Measurements from ENCODE around the gene CEBPZ.

The CEBPZ gene

DNA sequence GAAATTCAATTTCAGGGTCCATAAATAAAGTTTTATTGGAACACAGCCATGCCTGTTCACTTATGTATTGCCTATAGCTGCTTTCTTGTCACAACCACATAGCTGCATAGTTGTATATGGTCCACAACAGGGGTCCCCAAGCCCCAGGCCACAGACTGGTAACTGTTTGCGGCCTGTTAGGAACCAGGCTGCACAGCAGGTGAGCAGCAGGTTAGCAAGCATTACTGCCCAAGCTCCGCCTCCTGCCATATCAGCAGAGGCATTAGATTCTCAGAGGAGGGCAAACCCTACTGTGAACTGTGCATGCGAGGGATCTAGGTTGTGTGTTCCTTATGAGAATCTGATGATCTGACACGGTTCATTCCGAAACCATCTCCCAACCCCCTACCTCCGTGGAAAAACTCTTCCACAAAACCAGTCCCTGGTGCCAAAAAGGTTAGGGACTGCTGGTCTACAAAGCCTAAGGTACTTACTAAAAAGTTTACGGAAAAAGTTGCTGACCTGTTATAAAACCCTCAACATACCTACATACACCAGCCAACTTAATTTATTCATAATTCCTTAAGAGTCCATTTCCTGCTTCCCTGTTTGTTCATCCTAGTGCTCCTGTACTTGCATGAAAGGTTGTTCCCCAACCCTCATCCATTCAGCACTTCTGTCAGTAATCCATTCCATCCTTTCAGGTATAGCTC is 40.1 kb upstream of the CEBPZ start:
- H4K20me1 ChIP-seq (ENCODE audit: insufficient read depth, low read length) = no peaks in the 10 kb centered on the region
- H3K9me3 ChIP-seq (ENCODE audit: insufficient read depth, low read length, severe bottlenecking) = no peaks in the 10 kb centered on the region
- H3K4me2 ChIP-seq (ENCODE audit: insufficient read depth, low read length) = no peak overlapping the region
- TF ChIP-seq, protein P1, sequence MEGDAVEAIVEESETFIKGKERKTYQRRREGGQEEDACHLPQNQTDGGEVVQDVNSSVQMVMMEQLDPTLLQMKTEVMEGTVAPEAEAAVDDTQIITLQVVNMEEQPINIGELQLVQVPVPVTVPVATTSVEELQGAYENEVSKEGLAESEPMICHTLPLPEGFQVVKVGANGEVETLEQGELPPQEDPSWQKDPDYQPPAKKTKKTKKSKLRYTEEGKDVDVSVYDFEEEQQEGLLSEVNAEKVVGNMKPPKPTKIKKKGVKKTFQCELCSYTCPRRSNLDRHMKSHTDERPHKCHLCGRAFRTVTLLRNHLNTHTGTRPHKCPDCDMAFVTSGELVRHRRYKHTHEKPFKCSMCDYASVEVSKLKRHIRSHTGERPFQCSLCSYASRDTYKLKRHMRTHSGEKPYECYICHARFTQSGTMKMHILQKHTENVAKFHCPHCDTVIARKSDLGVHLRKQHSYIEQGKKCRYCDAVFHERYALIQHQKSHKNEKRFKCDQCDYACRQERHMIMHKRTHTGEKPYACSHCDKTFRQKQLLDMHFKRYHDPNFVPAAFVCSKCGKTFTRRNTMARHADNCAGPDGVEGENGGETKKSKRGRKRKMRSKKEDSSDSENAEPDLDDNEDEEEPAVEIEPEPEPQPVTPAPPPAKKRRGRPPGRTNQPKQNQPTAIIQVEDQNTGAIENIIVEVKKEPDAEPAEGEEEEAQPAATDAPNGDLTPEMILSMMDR (IDR thresholded peaks at IDR 0.05; ENCODE audit: borderline replicate concordance, extremely low read depth, low read length, poor library complexity, severe bottlenecking) = no peak
- TF ChIP-seq EZH2 (IDR thresholded peaks at IDR 0.05; ENCODE audit: borderline replicate concordance, low read depth, low read length, severe bottlenecking) = no peak
- ATAC-seq (ENCODE audit: insufficient read depth, low read depth) (no peak), DNase-seq (no peak)
- H3K27ac ChIP-seq (ENCODE audit: low read length) = no peak overlapping the region
- H3K4me1 ChIP-seq (ENCODE audit: insufficient read depth, low read length) = no peaks in the 10 kb centered on the region
- H3K79me2 ChIP-seq (ENCODE audit: insufficient read depth, low read length) = no peaks in the 10 kb centered on the region
- no peaks in the 10 kb centered on the region for H3K27me3 ChIP-seq (ENCODE audit: insufficient read depth, low read length, poor library complexity)
- no peak overlapping the region for H2AFZ ChIP-seq (ENCODE audit: low read depth, low read length)
- peaks cover 91% of the 10 kb centered on the region for H3K36me3 ChIP-seq (ENCODE audit: insufficient read depth, low read length)
- H3K9ac ChIP-seq (ENCODE audit: low read depth, low read length) = no peak overlapping the region
- H3K4me3 ChIP-seq (ENCODE audit: low read depth in 1 of 2, low read length in 2 of 2) = no peak overlapping the region

DNA sequence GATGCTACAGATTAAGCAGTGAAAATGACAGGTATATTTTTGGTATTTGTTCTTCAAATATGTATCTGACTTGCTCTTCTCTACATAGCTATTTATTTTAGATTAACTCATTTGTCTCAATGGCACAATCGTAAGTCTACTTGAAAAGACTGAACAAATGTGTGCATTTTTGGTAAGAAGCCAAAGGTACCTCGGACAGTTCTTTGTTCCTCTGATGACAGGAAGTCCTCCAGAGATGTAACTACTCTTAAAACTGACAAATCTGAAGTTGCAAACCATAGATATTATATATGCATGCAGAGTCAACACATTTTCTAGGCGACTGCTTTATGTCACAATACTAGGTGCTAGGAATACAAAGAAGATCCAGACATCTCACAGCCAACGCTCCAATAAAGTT is 36.7 kb upstream of the CEBPZ start:
- TF ChIP-seq EZH2 (IDR thresholded peaks at IDR 0.05; ENCODE audit: borderline replicate concordance, low read depth, low read length, severe bottlenecking) = no peak
- TF ChIP-seq, protein P1 (IDR thresholded peaks at IDR 0.05; ENCODE audit: borderline replicate concordance, extremely low read depth, low read length, poor library complexity, severe bottlenecking) = no peak
- H3K4me1 ChIP-seq (ENCODE audit: insufficient read depth, low read length) = no peaks in the 10 kb centered on the region
- no peak overlapping the region for H3K4me3 ChIP-seq (ENCODE audit: low read depth in 1 of 2, low read length in 2 of 2)
- no peaks in the 10 kb centered on the region for H4K20me1 ChIP-seq (ENCODE audit: insufficient read depth, low read length)
- no peak for ATAC-seq (ENCODE audit: insufficient read depth, low read depth)
- H2AFZ ChIP-seq (ENCODE audit: low read depth, low read length) = no peak overlapping the region
- H3K9me3 ChIP-seq (ENCODE audit: insufficient read depth, low read length, severe bottlenecking) = no peaks in the 10 kb centered on the region
- no peak for DNase-seq
- no peaks in the 10 kb centered on the region for H3K79me2 ChIP-seq (ENCODE audit: insufficient read depth, low read length)
- no peaks in the 10 kb centered on the region for H3K27me3 ChIP-seq (ENCODE audit: insufficient read depth, low read length, poor library complexity)
- H3K9ac ChIP-seq (ENCODE audit: low read depth, low read length) = no peak overlapping the region
- no peak overlapping the region for H3K27ac ChIP-seq (ENCODE audit: low read length)
- H3K36me3 ChIP-seq (ENCODE audit: insufficient read depth, low read length) = peaks cover 81% of the 10 kb centered on the region
- H3K4me2 ChIP-seq (ENCODE audit: insufficient read depth, low read length) = no peak overlapping the region

- H2AFZ ChIP-seq (ENCODE audit: low read depth, low read length) = no peak overlapping the region
- H3K27ac ChIP-seq (ENCODE audit: low read length) = no peak overlapping the region
- H3K36me3 ChIP-seq (ENCODE audit: insufficient read depth, low read length) = peaks cover 78% of the 10 kb centered on the region
- no peaks in the 10 kb centered on the region for H3K79me2 ChIP-seq (ENCODE audit: insufficient read depth, low read length)
- no peak overlapping the region for H3K4me2 ChIP-seq (ENCODE audit: insufficient read depth, low read length)
- TF ChIP-seq, protein P1 (IDR thresholded peaks at IDR 0.05; ENCODE audit: borderline replicate concordance, extremely low read depth, low read length, poor library complexity, severe bottlenecking) = no peak
- TF ChIP-seq EZH2 (IDR thresholded peaks at IDR 0.05; ENCODE audit: borderline replicate concordance, low read depth, low read length, severe bottlenecking) = no peak
- no peak overlapping the region for H3K9ac ChIP-seq (ENCODE audit: low read depth, low read length)
- H4K20me1 ChIP-seq (ENCODE audit: insufficient read depth, low read length) = no peaks in the 10 kb centered on the region
- H3K27me3 ChIP-seq (ENCODE audit: insufficient read depth, low read length, poor library complexity) = no peaks in the 10 kb centered on the region
- no peaks in the 10 kb centered on the region for H3K4me1 ChIP-seq (ENCODE audit: insufficient read depth, low read length)
- H3K4me3 ChIP-seq (ENCODE audit: low read depth in 1 of 2, low read length in 2 of 2) = no peak overlapping the region
- DNase-seq (no peak), ATAC-seq (ENCODE audit: insufficient read depth, low read depth) (no peak)
- no peaks in the 10 kb centered on the region for H3K9me3 ChIP-seq (ENCODE audit: insufficient read depth, low read length, severe bottlenecking)
These were observed 36.3 kb upstream of the CEBPZ start for GRCh38 chr2:37267685-37268084.

All from DND-41 (cell line).